CD8-positive, alpha-beta memory T cell (primary cell): ENCODE data around the gene SHLD2. TPM values are rescaled to one million over a fixed set of nuclear protein-coding genes. Genes with fewer than 3 reads are reported as not detected.
"Not testable (repeated sequence)": the region's sequence is repeated elsewhere in the genome, so short reads cannot be mapped to it uniquely, and the experiment has no call there.

ENCODE experiments used
- CTCF ChIA-PET: fragments of 350-600 bp; sonication (Branson Sonifier 250); formaldehyde crosslinking; loops from one replicate; lab custom pipeline; 2021; ENCODE audit warnings: antibody characterized with exemption; lab: Charles Lee
- POLR2A ChIA-PET: fragments of 350-600 bp; sonication (Branson Sonifier 250); formaldehyde crosslinking; loops from one replicate; lab custom pipeline; 2021; ENCODE audit warnings: antibody characterized with exemption; lab: Charles Lee
- DNase-seq, 5 donors: peaks; one replicate each; pipeline versions ENCODE4 v3.0.0 to v3.0.0-alpha.2; 2020 to 2022; ENCODE audit warnings: mixed read lengths in 1 of 5
- H3K27ac ChIP-seq: one replicate; pipeline ENCODE4 v1.7.0; 2013; ENCODE audit warnings: low read depth, mild to moderate bottlenecking, low read length, moderate library complexity
- H3K27me3 ChIP-seq: 2 replicates; pipeline ENCODE4 v1.7.0; 2013; ENCODE audit warnings: low read length, mild to moderate bottlenecking; ENCODE audit not compliant: insufficient read depth, poor library complexity, severe bottlenecking
- H3K36me3 ChIP-seq: 2 replicates; pipeline ENCODE4 v1.7.0; 2013; ENCODE audit warnings: mild to moderate bottlenecking, low read length, moderate library complexity; ENCODE audit not compliant: insufficient read depth
- H3K4me1 ChIP-seq: 2 replicates; pipeline ENCODE4 v1.7.0; 2013; ENCODE audit warnings: mild to moderate bottlenecking, low read length, moderate library complexity; ENCODE audit not compliant: insufficient read depth
- H3K4me3 ChIP-seq: 2 replicates; pipeline ENCODE4 v1.7.0; 2013; ENCODE audit warnings: mild to moderate bottlenecking, low read length
- H3K9me3 ChIP-seq: 2 replicates; pipeline ENCODE4 v1.7.0; 2013; ENCODE audit warnings: mild to moderate bottlenecking, low read length
- H3K27ac Mint-ChIP-seq, 8 donors: one replicate each; pipeline ENCODE4 v1.8.0; 2020 to 2021; ENCODE audit warnings: mixed read lengths in 8 of 8, mild to moderate bottlenecking in 6 of 8, inconsistent platforms in 3 of 8, moderate library complexity in 3 of 8
- H3K27me3 Mint-ChIP-seq, 2 donors: one replicate each; pipeline ENCODE4 v1.8.0; 2020 to 2021; ENCODE audit warnings: mixed read lengths in 2 of 2, mild to moderate bottlenecking in 1 of 2, moderate library complexity in 1 of 2
- H3K36me3 Mint-ChIP-seq, 3 donors: one replicate each; pipeline ENCODE4 v1.8.0; 2020 to 2021; ENCODE audit warnings: mixed read lengths in 3 of 3, inconsistent platforms in 1 of 3, mild to moderate bottlenecking in 1 of 3
- H3K4me1 Mint-ChIP-seq, 3 donors: one replicate each; pipeline ENCODE4 v1.8.0; 2020 to 2021; ENCODE audit warnings: mixed read lengths in 3 of 3, inconsistent platforms in 1 of 3, mild to moderate bottlenecking in 1 of 3
- H3K4me3 Mint-ChIP-seq, 7 donors: one replicate each; pipeline ENCODE4 v1.8.0; 2020 to 2021; ENCODE audit warnings: mixed read lengths in 7 of 7, mild to moderate bottlenecking in 6 of 7, moderate library complexity in 4 of 7, inconsistent platforms in 2 of 7
- H3K9me3 Mint-ChIP-seq, 5 donors: one replicate each; pipeline ENCODE4 v1.8.0; 2020 to 2022; ENCODE audit warnings: mixed read lengths in 5 of 5, mild to moderate bottlenecking in 3 of 5, moderate library complexity in 2 of 5, inconsistent platforms in 1 of 5
- polyA plus RNA-seq: library from polyadenylated mRNA; unstranded; fragments of 300-500 nt; fragmentation: Illumina TruSeq; gene quantifications from one replicate; pipeline ENCODE4 v1.2.3, GENCODE V29; 2021
- total RNA-seq, 2 experiments: library from RNA; stranded (reverse); gene quantifications; one replicate each; pipeline ENCODE4 v1.2.3, GENCODE V29; 2021

The SHLD2 gene
- total and polyA plus RNA-seq, 3 experiments from 2014 or later: 24.9 to 44.2 (median 42.9) TPM

- H3K4me1 ChIP-seq: no peaks in the 10 kb centered on the region
- Mint-ChIP-seq H3K36me3 (peaks cover 0 to 73% (median 24%) of the 10 kb centered on the region in 3 donors), H3K4me1 (peaks cover 0 to 3% (median 0%) of the 10 kb centered on the region in 3 donors), H3K27me3 (no peaks in the 10 kb centered on the region), H3K9me3 (no peaks in the 10 kb centered on the region), H3K27ac (peak overlapping the region in 3 of 8 donors; percentile 17 to 40 (median 37)), H3K4me3 (no peak overlapping the region)
- POLR2A ChIA-PET: no interaction called here
- CTCF ChIA-PET: interaction anchor here (1.1 kb wide), 1 partner anchor 120 kb away, joined by 3 read pairs; no protein-coding TSS in a partner anchor
- H3K27me3 ChIP-seq: no peaks in the 10 kb centered on the region
- H3K4me3 ChIP-seq: no peak overlapping the region
- DNase-seq: no peak
- H3K9me3 ChIP-seq: no peaks in the 10 kb centered on the region
- H3K36me3 ChIP-seq: peaks cover 31% of the 10 kb centered on the region
- no peak overlapping the region for H3K27ac ChIP-seq
Observed at GRCh38 chr10:87059401-87059800, 35.6 kb upstream of the SHLD2 start.

GRCh38 chr10:87060280-87060928, 34.6 kb upstream of the SHLD2 start:
- H3K27ac ChIP-seq: no peak overlapping the region
- H3K27me3 ChIP-seq: no peaks in the 10 kb centered on the region
- Mint-ChIP-seq H3K4me3 (peak overlapping the region in 1 of 7 donors; percentile 27), H3K4me1 (peaks cover 0 to 3% (median 0%) of the 10 kb centered on the region in 3 donors), H3K27ac (peak overlapping the region in 1 of 8 donors; percentile 29), H3K27me3 (no peaks in the 10 kb centered on the region), H3K36me3 (peaks cover 0 to 82% (median 24%) of the 10 kb centered on the region in 3 donors), H3K9me3 (no peaks in the 10 kb centered on the region)
- DNase-seq: no peak
- H3K9me3 ChIP-seq: no peaks in the 10 kb centered on the region
- H3K36me3 ChIP-seq: peaks cover 33% of the 10 kb centered on the region
- no peaks in the 10 kb centered on the region for H3K4me1 ChIP-seq
- ChIA-PET CTCF (interaction anchor here (1.1 kb wide), 1 partner anchor 121 kb away, joined by 3 read pairs; no protein-coding TSS in a partner anchor), POLR2A (no interaction called here)
- H3K4me3 ChIP-seq: no peak overlapping the region

- Mint-ChIP-seq H3K9me3 (no peaks in the 10 kb centered on the region), H3K4me1 (peaks cover 0 to 7% (median 3%) of the 10 kb centered on the region in 3 donors), H3K27me3 (no peaks in the 10 kb centered on the region), H3K36me3 (peaks cover 13 to 88% (median 25%) of the 10 kb centered on the region in 3 donors), H3K4me3 (no peak overlapping the region), H3K27ac (no peak overlapping the region)
- Histone ChIP-seq H3K9me3 (no peaks in the 10 kb centered on the region), H3K4me1 (no peaks in the 10 kb centered on the region), H3K27ac (no peak overlapping the region), H3K4me3 (no peak overlapping the region), H3K36me3 (peaks cover 46% of the 10 kb centered on the region), H3K27me3 (no peaks in the 10 kb centered on the region)
- no peak for DNase-seq
- ChIA-PET CTCF (no interaction called here), POLR2A (no interaction called here)
Observed at GRCh38 chr10:87064651-87065050, 30.4 kb upstream of the SHLD2 start.

- Mint-ChIP-seq H3K9me3 (no peaks in the 10 kb centered on the region), H3K27me3 (no peaks in the 10 kb centered on the region), H3K4me3 (peak overlapping the region in 1 of 7 donors; percentile 16), H3K4me1 (peaks cover 0 to 7% (median 3%) of the 10 kb centered on the region in 3 donors), H3K36me3 (peaks cover 13 to 81% (median 15%) of the 10 kb centered on the region in 3 donors), H3K27ac (peak overlapping the region in 6 of 8 donors; percentile 30 to 66 (median 52))
- CTCF ChIA-PET: interaction anchor here (0.8 kb wide), 1 partner anchor 32 kb away, joined by 3 read pairs; no protein-coding TSS in a partner anchor
- Histone ChIP-seq H3K27ac (no peak overlapping the region), H3K4me1 (no peaks in the 10 kb centered on the region), H3K9me3 (no peaks in the 10 kb centered on the region), H3K4me3 (no peak overlapping the region), H3K27me3 (no peaks in the 10 kb centered on the region), H3K36me3 (peaks cover 43% of the 10 kb centered on the region)
- POLR2A ChIA-PET: no interaction called here
- DNase-seq: no peak
Observed at GRCh38 chr10:87066178-87066577, 28.8 kb upstream of the SHLD2 start.

GRCh38 chr10:87066865-87067264, 28.1 kb upstream of the SHLD2 start:
- POLR2A ChIA-PET: no interaction called here
- no peak overlapping the region for H3K27ac ChIP-seq
- H3K4me3 ChIP-seq: no peak overlapping the region
- Mint-ChIP-seq H3K9me3 (no peaks in the 10 kb centered on the region), H3K36me3 (peaks cover 13 to 83% (median 15%) of the 10 kb centered on the region in 3 donors), H3K27ac (peak overlapping the region in 4 of 8 donors; percentile 33 to 82 (median 64)), H3K4me1 (peaks cover 0 to 7% (median 3%) of the 10 kb centered on the region in 3 donors), H3K4me3 (no peak overlapping the region), H3K27me3 (no peaks in the 10 kb centered on the region)
- no peaks in the 10 kb centered on the region for H3K4me1 ChIP-seq
- H3K27me3 ChIP-seq: no peaks in the 10 kb centered on the region
- CTCF ChIA-PET: no interaction called here
- peaks cover 43% of the 10 kb centered on the region for H3K36me3 ChIP-seq
- no peak for DNase-seq
- H3K9me3 ChIP-seq: no peaks in the 10 kb centered on the region

GRCh38 chr10:87068281-87068680, 26.7 kb upstream of the SHLD2 start:
- no peak for DNase-seq
- H3K9me3 ChIP-seq: no peaks in the 10 kb centered on the region
- H3K36me3 Mint-ChIP-seq: peaks cover 13 to 86% (median 15%) of the 10 kb centered on the region in 3 donors
- ChIA-PET CTCF (no interaction called here), POLR2A (no interaction called here)
- peaks cover 3 to 7% (median 4%) of the 10 kb centered on the region in 3 donors for H3K4me1 Mint-ChIP-seq
- no peaks in the 10 kb centered on the region for H3K27me3 ChIP-seq
- peak overlapping the region in 1 of 8 donors; percentile 50 for H3K27ac Mint-ChIP-seq
- H3K4me3 ChIP-seq: no peak overlapping the region
- no peaks in the 10 kb centered on the region for H3K9me3 Mint-ChIP-seq
- H3K27me3 Mint-ChIP-seq: no peaks in the 10 kb centered on the region
- H3K4me1 ChIP-seq: no peaks in the 10 kb centered on the region
- no peak overlapping the region for H3K27ac ChIP-seq
- H3K36me3 ChIP-seq: peaks cover 43% of the 10 kb centered on the region
- no peak overlapping the region for H3K4me3 Mint-ChIP-seq

- Mint-ChIP-seq H3K36me3 (peaks cover 2 to 68% (median 13%) of the 10 kb centered on the region in 3 donors), H3K9me3 (no peaks in the 10 kb centered on the region), H3K27me3 (no peaks in the 10 kb centered on the region), H3K27ac (no peak overlapping the region), H3K4me1 (peaks cover 8 to 16% (median 14%) of the 10 kb centered on the region in 3 donors), H3K4me3 (no peak overlapping the region)
- peaks cover 19% of the 10 kb centered on the region for H3K36me3 ChIP-seq
- CTCF ChIA-PET: no interaction called here
- H3K27me3 ChIP-seq: no peaks in the 10 kb centered on the region
- H3K4me1 ChIP-seq: no peaks in the 10 kb centered on the region
- DNase-seq: no peak
- no peak overlapping the region for H3K4me3 ChIP-seq
- H3K9me3 ChIP-seq: no peaks in the 10 kb centered on the region
- no peak overlapping the region for H3K27ac ChIP-seq
- POLR2A ChIA-PET: no interaction called here
Observed at GRCh38 chr10:87072449-87072848, 22.6 kb upstream of the SHLD2 start.

GRCh38 chr10:87076421-87076820, 18.6 kb upstream of the SHLD2 start:
- H3K4me3 Mint-ChIP-seq, DNase-seq, H3K4me3 ChIP-seq, H3K27me3 Mint-ChIP-seq, H3K9me3 ChIP-seq, H3K9me3 Mint-ChIP-seq, H3K4me1 ChIP-seq, H3K27ac ChIP-seq, H3K36me3 ChIP-seq, H3K27me3 ChIP-seq, CTCF ChIA-PET: not testable (repeated sequence)
- peaks cover 0 to 49% (median 9%) of the 10 kb centered on the region in 3 donors for H3K36me3 Mint-ChIP-seq
- peaks cover 15 to 32% (median 24%) of the 10 kb centered on the region in 3 donors for H3K4me1 Mint-ChIP-seq
- POLR2A ChIA-PET: interaction anchor here (0.8 kb wide), 1 partner anchor 17 kb away, joined by 3 read pairs; no protein-coding TSS in a partner anchor
- H3K27ac Mint-ChIP-seq: peak overlapping the region in 6 of 8 donors; percentile 33 to 81 (median 64)
